Activated CD4-positive, CD25-positive, alpha-beta regulatory T cell treated with anti-CD3 and anti-CD28 coated beads, Interleukin-2, amount 50 U/mL, for 72 hours (primary cell): ENCODE results near the gene TUBB1.
A peak's percentile ranks its signal among the peaks of the same experiment; 100 is the strongest.
"Not testable (repeated sequence)": the region's sequence is repeated elsewhere in the genome, so short reads cannot be mapped to it uniquely, and the experiment has no call there.

Experiments used
- DNase-seq: peaks from one replicate; pipeline ENCODE4 v3.0.0; 2021

Gene TUBB1

GRCh38 chr20:59024111-59024530 is 4.9 kb downstream of the TUBB1 start:
- DNase-seq = no peak

DNA sequence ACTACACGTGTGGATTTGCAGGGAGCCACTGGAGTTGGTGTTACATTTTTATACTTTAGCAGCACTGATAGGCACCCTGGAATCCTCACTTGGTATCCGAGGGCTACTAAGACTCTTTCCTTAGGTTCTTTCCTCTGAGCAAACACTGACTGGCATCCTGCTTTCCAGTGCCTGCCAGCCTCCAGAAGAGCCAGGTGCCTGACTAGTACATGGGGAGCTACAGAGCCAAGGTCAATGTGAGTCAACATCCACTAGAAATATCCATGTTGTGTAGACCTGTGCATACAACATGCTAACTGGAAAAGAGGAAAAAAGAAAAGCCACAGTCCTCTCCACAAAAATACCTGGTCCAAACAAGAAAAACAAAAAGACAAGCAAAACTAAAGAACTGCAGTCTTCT is 5.9 kb downstream of the TUBB1 start:
- DNase-seq = no peak

DNA sequence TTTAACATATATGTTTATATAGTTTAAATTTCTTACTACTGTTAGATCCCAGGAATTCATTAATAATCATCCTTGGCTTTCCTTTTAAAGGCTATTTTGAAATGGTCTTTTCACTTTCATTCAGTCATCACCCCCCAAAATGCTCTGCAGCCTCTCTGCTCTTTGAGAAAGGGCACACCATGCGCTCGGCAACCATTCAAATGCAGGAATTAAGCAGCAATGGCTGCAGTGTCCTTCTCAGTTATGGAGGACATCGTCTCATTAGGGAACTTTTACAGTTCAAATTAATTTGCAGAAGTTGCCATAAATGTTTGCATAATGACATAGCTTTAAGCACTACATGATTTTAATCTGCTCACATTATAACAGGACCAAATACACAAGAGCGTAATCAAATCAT is 6.3 kb downstream of the TUBB1 start:
- DNase-seq = no peak

DNA sequence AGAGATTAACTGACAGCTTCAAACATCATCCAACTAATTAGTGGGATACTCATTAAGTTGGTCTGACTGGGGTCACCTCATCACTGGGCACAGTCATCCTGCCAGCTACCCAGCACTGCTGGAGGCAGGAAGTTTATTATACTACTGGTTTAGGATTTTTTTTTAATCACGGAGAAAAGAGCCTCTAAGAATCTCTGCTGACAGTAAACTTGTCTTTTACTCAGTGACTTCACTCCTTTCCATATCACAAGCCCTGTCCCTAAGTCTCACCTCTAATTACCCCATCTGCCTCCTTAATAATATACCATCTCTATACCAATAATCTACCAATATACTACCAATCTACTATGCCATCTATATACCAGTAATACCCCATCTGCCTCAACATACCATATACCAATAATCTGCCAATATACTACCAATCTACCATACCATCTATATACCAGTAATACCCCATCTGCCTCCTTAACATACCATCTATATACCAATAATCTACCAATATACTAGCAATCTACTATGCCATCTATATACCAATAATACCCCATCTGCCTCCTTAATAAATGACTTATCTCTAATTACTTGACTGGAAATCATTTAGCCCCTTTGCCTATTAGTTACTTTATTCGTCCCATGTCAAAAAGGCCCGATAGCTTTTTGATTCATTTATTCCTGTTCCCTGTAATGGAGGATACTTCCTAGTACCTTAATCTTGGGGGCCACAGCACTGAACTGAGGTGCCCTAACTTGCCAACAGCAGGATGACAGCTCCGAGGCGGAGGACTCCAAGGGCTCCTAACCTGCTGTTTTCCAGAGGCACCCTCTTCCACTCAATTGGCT is 7.9 kb downstream of the TUBB1 start:
- no peak for DNase-seq

GRCh38 chr20:59027741-59028320 is 8.6 kb downstream of the TUBB1 start:
- DNase-seq = no peak

- no peak for DNase-seq
Observed at GRCh38 chr20:59028812-59029211, 9.6 kb downstream of the TUBB1 start.

DNA sequence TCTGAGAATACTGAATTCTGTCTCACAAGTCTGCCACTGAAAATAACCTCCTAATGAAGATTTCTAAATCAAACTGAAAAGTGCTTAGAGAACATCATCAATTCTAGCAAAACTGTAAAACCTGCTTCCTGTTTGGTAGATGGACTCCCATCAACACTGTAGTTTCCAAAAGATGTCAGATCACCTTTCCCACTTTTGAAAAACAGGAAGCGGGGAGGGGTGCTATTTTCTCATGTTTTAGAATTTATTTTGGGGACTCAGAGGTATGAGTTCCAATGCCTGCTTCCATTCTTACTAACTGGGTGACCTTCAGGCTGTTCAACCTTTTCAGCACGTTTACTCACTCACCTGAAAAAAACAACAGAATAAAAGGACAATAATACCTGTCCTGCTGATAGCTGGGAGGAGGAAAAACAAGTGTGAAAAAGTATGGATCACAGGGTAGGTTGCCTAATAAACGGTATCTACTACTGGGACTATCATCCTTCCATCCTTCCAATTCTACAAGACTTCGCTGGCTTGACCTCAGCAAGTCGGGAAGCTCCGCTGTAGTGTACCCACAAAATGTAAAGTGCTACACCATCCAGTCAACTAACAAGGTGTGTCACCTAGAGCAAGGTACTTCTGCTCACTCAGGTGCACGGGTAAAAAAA is 11.8 kb downstream of the TUBB1 start:
- no peak for DNase-seq

- no peak for DNase-seq
Observed at GRCh38 chr20:59031564-59032022, 12.4 kb downstream of the TUBB1 start.

DNA sequence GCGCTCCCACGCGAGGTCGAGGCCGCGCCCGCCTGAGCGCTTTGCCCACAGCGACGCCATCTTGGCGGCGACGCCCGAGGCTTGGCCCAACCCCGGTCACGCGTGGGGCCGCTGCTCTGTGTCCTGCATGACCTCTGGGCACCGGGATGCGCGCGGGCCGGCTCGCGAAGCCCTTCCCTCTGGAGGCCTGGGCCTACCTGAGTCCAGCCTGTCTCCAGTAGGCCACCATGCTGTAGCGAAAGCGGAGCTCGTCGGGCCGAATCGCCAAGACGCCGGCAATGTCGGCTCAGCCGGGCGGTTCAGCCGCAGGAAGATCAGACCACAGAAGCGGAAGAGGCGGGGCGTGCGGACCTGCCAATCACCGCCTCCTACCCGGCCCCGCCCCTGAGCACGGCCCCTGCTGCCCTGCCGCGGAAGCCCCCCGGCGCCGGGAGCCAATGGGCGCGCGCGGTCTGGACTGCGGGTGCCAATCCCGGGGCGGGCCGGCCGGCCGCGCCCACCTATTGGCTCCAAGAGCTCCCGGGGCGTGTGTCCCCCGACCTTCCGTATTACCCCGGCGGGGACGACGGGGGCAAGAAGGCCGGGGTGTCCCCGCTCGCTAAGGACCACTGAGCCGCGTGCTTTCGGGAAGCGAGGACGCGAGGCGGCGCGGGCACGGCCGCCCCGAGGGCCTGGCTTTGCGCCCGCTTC is 12.9 kb downstream of the TUBB1 start, which contains the start of gene ATP5F1E:
Gene ATP5F1E, minus strand, starts transcription at position 313 of the 690 bp plus-strand sequence. Its CDS starts 84 bp downstream, at position 229.
- peak; percentile 95 for DNase-seq

DNA sequence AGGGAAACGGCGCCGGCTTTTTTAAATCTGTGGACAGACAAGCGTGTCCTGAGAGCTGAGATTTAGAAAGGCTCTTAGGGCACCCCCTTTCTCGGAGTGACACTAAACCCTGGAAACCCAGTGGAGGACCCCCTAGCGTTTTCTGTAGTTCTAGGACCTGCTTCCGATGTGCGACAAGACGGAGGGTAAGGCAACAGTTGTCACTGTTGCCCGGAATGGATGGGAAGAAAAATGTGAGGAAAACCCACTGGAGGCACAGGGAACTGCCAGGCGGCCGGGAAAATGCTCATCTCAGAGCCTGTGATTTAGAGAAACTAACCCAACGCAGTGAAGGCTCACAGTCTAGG is 13.5 kb downstream of the TUBB1 start:
- no peak for DNase-seq

DNA sequence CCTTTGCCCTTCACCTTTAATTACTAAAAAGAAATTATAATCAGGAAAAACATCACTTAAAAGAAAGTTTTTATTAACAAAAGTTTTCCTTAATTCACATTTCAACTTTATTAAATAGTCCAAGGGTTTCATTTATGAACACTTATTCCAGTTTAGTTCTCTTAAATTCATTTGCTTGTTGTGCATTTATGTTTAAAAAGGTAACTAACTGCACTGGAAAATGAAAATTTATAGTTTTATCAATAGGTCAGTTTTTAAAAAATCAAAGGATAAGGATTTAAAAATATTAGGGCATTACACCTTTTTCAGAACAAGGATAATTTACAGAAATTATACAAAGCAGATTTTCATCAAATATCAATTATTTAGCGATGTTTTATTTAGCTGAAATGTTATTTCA is 13.9 kb downstream of the TUBB1 start:
- no peak for DNase-seq

DNA sequence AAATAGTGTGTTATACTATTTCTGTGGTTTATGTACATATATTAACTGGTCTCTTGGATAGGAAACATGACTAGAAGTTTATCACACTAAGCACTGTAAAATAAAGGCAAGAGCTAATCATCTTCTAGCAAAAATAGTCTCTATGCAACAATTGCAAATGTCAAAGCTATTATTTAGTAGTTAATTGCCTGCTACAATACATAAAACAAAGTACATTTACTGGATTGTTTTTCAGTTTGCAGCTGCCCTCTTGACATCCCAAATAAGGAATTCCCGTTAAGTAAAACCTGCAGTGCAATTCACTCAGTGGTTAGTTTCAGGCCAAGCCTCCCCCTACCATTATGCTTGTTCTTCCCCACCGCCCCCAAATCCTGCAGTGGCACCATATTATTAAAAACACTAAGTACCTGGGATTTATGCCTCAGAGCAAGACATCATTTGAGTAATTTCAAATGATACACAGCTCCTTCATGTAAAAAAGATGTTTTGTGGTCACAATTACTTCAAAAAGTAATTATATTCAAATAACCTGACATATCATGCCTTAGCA is 14.5 kb downstream of the TUBB1 start:
- DNase-seq = no peak

DNA sequence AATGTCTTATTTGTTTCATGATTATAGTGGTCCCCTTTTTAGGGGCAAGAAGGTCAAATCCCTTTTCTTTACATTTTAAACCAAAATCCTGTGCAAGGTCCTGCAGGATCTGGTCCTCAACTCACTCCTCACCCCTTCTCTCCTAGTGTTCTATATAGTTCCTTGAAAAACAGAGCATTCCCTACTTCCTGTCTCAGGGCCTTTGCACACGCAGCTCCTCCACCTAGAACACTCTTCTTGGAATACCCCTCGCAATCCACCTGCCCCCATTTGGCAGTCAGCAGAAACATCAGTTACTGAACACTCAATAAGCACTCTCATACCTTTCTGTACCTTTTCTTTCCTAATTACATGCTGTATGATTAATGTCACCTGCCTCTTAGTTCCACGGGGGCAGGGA is 16.2 kb downstream of the TUBB1 start:
- no peak for DNase-seq

GRCh38 chr20:59037386-59037785 is 18.2 kb downstream of the TUBB1 start:
- DNase-seq = no peak

GRCh38 chr20:59039233-59039632 is 20.0 kb downstream of the TUBB1 start:
- no peak for DNase-seq

GRCh38 chr20:59040667-59041066 is 21.4 kb downstream of the TUBB1 start:
- DNase-seq = no peak

DNA sequence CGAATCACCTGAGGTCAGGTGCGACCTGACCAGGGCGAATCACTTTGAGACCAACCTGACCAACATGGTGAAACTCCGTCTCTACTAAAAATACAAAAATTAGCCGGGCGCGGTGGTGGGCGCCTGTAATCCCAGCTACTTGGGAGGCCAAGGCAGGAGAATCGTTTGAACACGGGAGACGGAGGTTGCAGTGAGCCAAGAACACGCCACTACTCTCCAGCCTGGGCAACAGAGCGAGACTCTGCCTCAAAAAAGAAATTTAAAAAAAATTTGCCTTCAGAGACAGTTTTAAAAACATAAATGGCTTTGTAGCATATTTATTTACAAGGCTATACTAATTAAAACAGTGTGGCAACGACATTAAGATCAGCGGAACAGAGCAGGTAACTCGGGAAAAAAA is 22.3 kb downstream of the TUBB1 start:
- not testable (repeated sequence) for DNase-seq

GRCh38 chr20:59042151-59042795 is 23.0 kb downstream of the TUBB1 start, which contains the start of gene PRELID3B:
TSS of gene PRELID3B (minus strand) at chr20:59042786. CDS start at chr20:59042730, 56 bp downstream.
- no peak for DNase-seq

DNA sequence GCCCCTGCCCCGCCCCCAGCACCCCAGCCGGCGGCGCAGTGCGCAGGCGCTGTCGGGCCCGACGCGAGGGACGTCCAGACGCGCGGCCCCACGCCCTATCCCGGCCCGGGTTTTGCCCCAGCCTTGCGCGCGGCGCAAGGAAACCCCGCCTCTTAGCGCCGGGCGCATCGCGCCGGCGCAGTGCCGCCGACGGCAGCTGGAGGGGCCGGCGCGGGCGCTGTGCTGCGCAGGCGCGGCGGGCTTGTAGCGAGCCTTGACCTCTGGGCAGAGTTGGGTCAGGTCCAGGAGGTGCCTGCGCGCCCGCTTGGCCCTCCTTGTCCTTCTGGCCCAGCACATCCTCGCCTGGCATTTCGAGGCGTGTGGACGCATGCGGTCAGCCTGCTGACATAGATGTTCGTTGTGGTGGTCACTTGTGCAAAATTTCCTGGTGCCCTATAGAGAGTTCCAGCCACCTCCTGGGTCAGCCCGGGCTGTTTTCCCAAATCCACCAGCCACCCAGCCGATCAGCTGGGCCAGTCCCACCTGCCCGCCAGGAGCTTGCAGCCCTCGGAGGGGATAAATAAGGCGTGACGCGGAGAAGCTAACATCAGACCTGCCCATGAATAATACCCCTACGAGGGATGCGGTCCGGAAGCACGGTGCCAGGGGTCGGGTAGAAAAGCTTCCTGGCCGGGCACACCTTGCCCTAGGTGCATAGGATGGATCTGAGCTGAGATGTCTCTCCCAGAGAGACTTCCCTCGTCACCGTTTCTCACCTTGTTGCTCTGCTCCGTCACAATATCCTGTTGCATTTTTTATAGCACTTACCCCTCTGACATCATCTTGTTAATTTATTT is 23.8 kb downstream of the TUBB1 start:
- DNase-seq = peak; percentile 98

- no peak for DNase-seq
Observed at GRCh38 chr20:59043698-59044097, 24.5 kb downstream of the TUBB1 start.

GRCh38 chr20:59044295-59044694 is 25.1 kb downstream of the TUBB1 start:
- DNase-seq = no peak
